Astrocyte of the spinal cord (primary cell): ENCODE measurements around the gene LMNTD2.
A peak's percentile ranks its signal among the peaks of the same experiment; 100 is the strongest.

ENCODE experiments used
- DNase-seq: peaks from one replicate; pipeline ENCODE4 v3.0.0; 2011; ENCODE audit warnings: low read depth, low spot score
- H3K4me3 ChIP-seq: 2 replicates; pipeline ENCODE4 v1.5.1; 2011; ENCODE audit warnings: low read depth, mild to moderate bottlenecking, low read length, moderate library complexity
- in situ Hi-C: cut with HindIII; loops from 2 replicates; pipeline ENCODE4 v1.10.0; 2017; ENCODE audit warnings: low sequenced_read_pairs
- TF ChIP-seq, protein P1 (sequence below): IDR thresholded peaks from 2 replicates; pipeline ENCODE4 v1.5.1; 2012; ENCODE audit warnings: low read depth, mild to moderate bottlenecking, low read length, inconsistent platforms

The LMNTD2 gene

DNA sequence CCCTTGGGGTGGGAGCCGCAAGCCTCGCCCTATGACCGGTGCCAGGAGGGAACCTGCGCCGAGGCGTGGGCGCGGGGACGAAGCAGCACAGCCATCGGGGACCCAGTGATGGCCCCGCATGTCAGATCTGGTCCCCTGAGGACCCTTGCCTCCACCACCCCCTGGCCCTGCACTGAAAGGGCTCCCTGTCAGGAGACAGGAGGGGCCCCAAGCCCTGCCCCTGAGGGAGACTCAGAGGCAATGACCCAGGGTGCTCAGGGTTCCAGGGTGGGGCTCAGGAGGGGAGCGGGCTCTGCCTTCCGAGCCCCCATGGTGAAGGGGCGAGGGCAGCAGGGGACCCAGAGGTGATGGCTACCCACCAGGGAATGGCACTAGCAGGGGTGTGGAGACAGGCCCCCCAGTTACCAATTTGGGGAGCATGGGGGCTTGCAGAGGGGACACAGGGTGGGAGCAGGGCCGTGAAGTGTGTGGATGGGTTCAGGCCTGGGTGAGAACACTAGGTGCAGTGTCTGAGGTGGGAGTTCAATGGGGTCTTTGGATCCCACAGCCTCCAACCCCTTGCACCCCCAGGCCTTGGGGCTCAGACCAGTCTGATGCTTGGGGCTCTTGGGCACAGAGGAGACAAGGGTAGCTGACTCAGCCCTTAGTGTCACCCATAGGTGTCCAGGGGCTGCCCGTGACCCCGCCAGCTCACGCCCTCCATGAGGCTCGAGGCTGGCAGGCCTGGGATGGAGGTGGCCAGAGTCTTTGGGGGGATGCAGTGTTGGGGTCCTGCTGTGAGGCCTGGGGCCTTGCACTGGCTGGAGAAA lies 22.7 kb downstream of the LMNTD2 start:
- DNase-seq = no peak
- TF ChIP-seq, protein P1, sequence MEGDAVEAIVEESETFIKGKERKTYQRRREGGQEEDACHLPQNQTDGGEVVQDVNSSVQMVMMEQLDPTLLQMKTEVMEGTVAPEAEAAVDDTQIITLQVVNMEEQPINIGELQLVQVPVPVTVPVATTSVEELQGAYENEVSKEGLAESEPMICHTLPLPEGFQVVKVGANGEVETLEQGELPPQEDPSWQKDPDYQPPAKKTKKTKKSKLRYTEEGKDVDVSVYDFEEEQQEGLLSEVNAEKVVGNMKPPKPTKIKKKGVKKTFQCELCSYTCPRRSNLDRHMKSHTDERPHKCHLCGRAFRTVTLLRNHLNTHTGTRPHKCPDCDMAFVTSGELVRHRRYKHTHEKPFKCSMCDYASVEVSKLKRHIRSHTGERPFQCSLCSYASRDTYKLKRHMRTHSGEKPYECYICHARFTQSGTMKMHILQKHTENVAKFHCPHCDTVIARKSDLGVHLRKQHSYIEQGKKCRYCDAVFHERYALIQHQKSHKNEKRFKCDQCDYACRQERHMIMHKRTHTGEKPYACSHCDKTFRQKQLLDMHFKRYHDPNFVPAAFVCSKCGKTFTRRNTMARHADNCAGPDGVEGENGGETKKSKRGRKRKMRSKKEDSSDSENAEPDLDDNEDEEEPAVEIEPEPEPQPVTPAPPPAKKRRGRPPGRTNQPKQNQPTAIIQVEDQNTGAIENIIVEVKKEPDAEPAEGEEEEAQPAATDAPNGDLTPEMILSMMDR = no peak
- in situ Hi-C loops = no loop called here
- peak overlapping the region; percentile 27 for H3K4me3 ChIP-seq

DNA sequence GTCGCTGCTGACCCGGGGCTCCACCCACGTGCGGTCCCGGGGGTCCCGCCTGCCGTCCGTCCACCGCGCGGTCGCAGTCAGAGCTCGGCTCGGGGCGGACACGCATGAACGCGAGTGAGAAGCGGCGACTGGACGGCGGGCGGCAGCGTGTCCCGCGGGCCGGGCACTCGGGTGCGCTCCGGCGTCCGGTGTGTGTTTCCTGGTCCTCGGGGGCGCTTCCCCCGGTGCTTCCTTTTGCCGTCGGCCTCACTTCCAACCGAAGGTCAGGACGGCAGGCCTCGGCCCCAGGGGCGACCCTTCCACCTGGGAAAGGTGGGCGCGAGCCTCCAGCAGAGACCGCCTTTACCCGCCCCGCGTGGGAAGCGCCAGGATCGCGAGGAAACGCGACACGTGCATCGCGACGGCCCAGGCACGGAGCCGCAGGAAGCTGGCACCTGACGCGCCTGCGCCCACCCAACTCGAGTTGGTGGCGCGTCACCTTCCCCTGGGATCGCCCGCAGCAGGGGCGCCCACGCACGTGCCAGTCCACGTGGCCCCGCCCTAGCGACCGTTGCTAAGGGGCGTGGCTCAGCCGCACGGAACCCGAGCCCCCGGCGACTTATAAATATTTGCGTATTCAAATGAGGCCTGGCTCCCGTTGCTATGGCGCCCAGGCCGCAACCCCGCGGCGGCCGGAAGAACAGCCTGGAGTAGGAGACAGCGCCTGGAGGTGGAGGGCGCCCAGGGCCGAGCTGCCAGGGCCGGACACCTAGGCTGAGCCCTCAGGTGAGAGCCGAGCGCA lies 23.5 kb downstream of the LMNTD2 start, which contains the start of gene LRRC56:
LRRC56 (plus strand) TSS at position 687 of the 781 bp plus-strand sequence. CDS start 3,158 bp downstream, outside the sequence.
- DNase-seq = peak; percentile 85
- in situ Hi-C loops = no loop called here
- H3K4me3 ChIP-seq = peak within 1 kb of the TSS; percentile 27
- TF ChIP-seq, protein P1 = no peak

DNA sequence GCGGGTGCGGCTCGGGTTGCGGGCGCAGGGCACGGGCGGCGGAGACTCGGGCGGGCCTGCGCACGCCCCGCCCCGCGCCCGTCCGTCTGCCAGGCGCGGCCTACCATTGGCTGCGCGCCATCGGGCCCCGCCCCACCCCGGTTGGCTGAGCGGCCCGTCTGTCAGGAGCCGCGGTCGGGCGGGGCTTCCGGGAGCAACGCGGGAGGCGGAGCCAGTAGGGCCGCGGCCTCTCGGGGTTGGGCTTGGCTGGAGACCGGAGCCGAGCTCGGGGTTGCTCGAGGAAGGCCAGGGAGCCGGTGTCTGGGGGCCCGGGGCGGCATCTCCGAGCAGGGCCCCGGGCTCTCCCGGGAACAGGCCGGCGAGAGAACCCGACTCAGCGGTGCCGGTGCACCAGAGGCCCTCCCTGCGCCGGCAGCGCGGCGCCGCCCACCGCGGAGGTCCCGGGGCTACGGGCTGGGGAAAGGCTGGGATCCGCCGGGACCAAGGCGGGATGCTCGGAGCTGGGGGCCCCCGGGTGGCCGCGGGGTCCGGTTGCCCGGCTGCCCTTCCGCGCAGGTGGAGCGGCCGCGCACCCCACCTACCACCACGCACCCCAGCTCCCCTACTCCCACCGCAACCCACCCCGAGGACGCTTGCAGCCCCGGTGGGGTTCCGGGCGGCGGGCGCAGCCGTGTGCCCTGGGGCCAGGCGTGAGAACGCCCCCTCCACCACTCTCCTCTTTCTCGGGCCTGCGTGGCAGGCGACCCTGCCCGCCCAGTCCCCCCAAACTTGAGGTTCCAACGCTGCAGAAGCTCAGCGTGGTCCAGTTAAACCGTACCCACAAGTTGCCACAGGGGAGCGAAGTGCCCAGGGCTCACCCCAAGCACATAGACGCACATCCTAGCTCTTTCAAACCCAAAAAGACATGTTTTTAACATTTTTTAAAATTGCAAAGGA lies 24.8 kb downstream of the LMNTD2 start, which contains the start of gene HRAS:
HRAS (minus strand) TSS at position 58 of the 936 bp plus-strand sequence.
- TF ChIP-seq, protein P1 = no peak
- peak; percentile 95 for DNase-seq
- in situ Hi-C loops = no loop called here
- peak within 1 kb of the TSS; percentile 71 for H3K4me3 ChIP-seq

DNA sequence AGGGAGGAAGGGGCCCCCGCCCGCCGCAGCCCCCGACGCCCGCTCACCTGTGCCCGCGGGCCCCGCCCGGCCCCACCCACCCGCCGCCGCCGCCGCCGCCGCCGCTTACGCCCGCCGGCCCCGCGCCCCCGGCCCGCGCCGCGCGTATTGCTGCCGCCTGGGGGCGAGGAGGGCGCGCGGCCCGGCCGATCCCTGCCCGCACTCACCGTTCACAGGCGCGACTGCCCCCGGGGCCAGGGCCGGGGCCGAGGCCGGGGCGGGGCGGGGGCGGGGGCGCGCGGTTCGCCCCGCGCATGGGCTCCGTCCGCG lies 25.4 kb downstream of the LMNTD2 start:
- no peak for DNase-seq
- TF ChIP-seq, protein P1 = no peak
- in situ Hi-C loops = no loop called here
- peak overlapping the region; percentile 71 for H3K4me3 ChIP-seq

DNA sequence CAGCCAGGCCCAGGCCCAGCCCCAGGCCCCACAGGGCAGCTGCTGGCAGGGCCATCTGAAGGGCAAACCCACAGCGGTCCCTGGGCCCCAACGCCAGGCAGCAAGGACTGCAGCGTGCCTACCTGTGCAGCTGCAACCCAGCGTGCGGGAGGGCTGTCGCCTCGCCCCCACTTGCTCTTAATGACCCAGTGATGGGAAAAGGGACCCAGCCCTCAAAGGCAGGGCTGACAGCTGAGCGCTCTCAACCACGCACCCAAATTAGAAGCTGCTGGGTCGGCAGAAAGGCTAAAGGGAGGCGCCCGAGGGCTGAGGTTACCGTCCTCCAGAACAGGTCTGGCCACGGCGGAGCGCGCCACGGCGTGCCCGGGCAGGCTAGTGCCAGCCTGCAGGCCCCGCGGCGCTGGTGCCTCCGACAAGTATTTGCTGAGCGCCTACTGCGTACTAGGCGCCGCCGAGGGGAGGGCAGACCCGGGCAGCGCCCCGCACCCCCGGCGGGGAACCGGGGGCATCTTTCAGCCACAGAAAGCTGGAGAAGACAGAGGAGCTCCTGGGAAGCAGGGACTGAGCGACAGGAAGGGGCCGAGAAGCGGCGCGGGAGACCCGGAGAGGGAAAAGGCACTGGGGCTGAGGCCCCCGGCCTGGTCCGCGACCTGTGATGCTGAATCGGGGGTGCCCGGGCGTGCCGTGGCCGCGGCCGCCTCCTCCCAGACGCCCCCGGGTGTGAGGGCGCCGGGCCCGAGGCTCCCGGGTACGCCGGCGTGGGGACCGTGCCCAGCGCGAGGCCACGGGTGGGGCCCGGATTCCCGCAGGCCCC lies 25.9 kb downstream of the LMNTD2 start:
- peak overlapping the region; percentile 71 for H3K4me3 ChIP-seq
- TF ChIP-seq, protein P1 = no peak
- in situ Hi-C loops = no loop called here
- no peak for DNase-seq
